ENCODE data around the gene GANC.

GRCh38 chr15:42331235-42331634 lies 58.2 kb downstream of the GANC start:
- TF ChIP-seq, protein P1, sequence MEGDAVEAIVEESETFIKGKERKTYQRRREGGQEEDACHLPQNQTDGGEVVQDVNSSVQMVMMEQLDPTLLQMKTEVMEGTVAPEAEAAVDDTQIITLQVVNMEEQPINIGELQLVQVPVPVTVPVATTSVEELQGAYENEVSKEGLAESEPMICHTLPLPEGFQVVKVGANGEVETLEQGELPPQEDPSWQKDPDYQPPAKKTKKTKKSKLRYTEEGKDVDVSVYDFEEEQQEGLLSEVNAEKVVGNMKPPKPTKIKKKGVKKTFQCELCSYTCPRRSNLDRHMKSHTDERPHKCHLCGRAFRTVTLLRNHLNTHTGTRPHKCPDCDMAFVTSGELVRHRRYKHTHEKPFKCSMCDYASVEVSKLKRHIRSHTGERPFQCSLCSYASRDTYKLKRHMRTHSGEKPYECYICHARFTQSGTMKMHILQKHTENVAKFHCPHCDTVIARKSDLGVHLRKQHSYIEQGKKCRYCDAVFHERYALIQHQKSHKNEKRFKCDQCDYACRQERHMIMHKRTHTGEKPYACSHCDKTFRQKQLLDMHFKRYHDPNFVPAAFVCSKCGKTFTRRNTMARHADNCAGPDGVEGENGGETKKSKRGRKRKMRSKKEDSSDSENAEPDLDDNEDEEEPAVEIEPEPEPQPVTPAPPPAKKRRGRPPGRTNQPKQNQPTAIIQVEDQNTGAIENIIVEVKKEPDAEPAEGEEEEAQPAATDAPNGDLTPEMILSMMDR (conservative IDR thresholded peaks at IDR 0.05) = no peak
- no peak for TF ChIP-seq ZFX (IDR thresholded peaks at IDR 0.05)
